ENCODE data around the gene PTPRG. TPM values are rescaled to one million over a fixed set of nuclear protein-coding genes. Genes with fewer than 3 reads are reported as not detected.

PTPRG gene
- total RNA-seq, 1 donor: 148 TPM

- Histone ChIP-seq H3K9me3 (ENCODE audit: low read depth, low read length) (no peaks in the 10 kb centered on the region), H3K36me3 (ENCODE audit: insufficient read depth, low read length) (no peaks in the 10 kb centered on the region), H3K4me3 (ENCODE audit: insufficient read depth, low read length) (no peak overlapping the region), H3K27ac (ENCODE audit: low read depth, low read length) (peak overlapping the region; percentile 24), H3K79me2 (ENCODE audit: insufficient read depth, low read length) (peaks cover 42% of the 10 kb centered on the region), H4K20me1 (ENCODE audit: insufficient read depth, low read length) (no peaks in the 10 kb centered on the region), H2AFZ (ENCODE audit: low read length) (no peak overlapping the region), H3K4me1 (ENCODE audit: insufficient read depth, low read length) (peaks cover 25% of the 10 kb centered on the region), H3K4me2 (ENCODE audit: insufficient read depth, low read length) (peak overlapping the region; percentile 52), H3K27me3 (ENCODE audit: insufficient read depth, low read length) (no peaks in the 10 kb centered on the region)
- TF ChIP-seq, protein P1, sequence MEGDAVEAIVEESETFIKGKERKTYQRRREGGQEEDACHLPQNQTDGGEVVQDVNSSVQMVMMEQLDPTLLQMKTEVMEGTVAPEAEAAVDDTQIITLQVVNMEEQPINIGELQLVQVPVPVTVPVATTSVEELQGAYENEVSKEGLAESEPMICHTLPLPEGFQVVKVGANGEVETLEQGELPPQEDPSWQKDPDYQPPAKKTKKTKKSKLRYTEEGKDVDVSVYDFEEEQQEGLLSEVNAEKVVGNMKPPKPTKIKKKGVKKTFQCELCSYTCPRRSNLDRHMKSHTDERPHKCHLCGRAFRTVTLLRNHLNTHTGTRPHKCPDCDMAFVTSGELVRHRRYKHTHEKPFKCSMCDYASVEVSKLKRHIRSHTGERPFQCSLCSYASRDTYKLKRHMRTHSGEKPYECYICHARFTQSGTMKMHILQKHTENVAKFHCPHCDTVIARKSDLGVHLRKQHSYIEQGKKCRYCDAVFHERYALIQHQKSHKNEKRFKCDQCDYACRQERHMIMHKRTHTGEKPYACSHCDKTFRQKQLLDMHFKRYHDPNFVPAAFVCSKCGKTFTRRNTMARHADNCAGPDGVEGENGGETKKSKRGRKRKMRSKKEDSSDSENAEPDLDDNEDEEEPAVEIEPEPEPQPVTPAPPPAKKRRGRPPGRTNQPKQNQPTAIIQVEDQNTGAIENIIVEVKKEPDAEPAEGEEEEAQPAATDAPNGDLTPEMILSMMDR (IDR thresholded peaks at IDR 0.05; ENCODE audit: extremely low read depth, low read depth, low read length): no peak
- no peak for DNase-seq (ENCODE audit: insufficient read length, low spot score, missing footprints)
Measured at GRCh38 chr3:61637088-61638051, 76.0 kb downstream of the PTPRG start.

- TF ChIP-seq, protein P1 (IDR thresholded peaks at IDR 0.05; ENCODE audit: extremely low read depth, low read depth, low read length): no peak
- Histone ChIP-seq H4K20me1 (ENCODE audit: insufficient read depth, low read length) (peaks cover 6% of the 10 kb centered on the region), H3K36me3 (ENCODE audit: insufficient read depth, low read length) (no peaks in the 10 kb centered on the region), H3K9me3 (ENCODE audit: low read depth, low read length) (no peaks in the 10 kb centered on the region), H3K4me3 (ENCODE audit: insufficient read depth, low read length) (no peak overlapping the region), H3K27me3 (ENCODE audit: insufficient read depth, low read length) (no peaks in the 10 kb centered on the region), H3K79me2 (ENCODE audit: insufficient read depth, low read length) (peaks cover 43% of the 10 kb centered on the region), H3K4me2 (ENCODE audit: insufficient read depth, low read length) (no peak overlapping the region), H2AFZ (ENCODE audit: low read length) (no peak overlapping the region), H3K27ac (ENCODE audit: low read depth, low read length) (no peak overlapping the region), H3K4me1 (ENCODE audit: insufficient read depth, low read length) (peaks cover 25% of the 10 kb centered on the region)
- no peak for DNase-seq (ENCODE audit: insufficient read length, low spot score, missing footprints)
Measured at GRCh38 chr3:61638741-61639140, 77.4 kb downstream of the PTPRG start.

GRCh38 chr3:61639991-61640390 is 78.6 kb downstream of the PTPRG start:
- Histone ChIP-seq H3K4me2 (ENCODE audit: insufficient read depth, low read length) (no peak overlapping the region), H2AFZ (ENCODE audit: low read length) (no peak overlapping the region), H3K27me3 (ENCODE audit: insufficient read depth, low read length) (no peaks in the 10 kb centered on the region), H3K27ac (ENCODE audit: low read depth, low read length) (no peak overlapping the region), H3K79me2 (ENCODE audit: insufficient read depth, low read length) (peaks cover 44% of the 10 kb centered on the region), H4K20me1 (ENCODE audit: insufficient read depth, low read length) (peaks cover 6% of the 10 kb centered on the region), H3K36me3 (ENCODE audit: insufficient read depth, low read length) (no peaks in the 10 kb centered on the region), H3K9me3 (ENCODE audit: low read depth, low read length) (no peaks in the 10 kb centered on the region), H3K4me3 (ENCODE audit: insufficient read depth, low read length) (no peak overlapping the region), H3K4me1 (ENCODE audit: insufficient read depth, low read length) (peaks cover 19% of the 10 kb centered on the region)
- TF ChIP-seq, protein P1 (IDR thresholded peaks at IDR 0.05; ENCODE audit: extremely low read depth, low read depth, low read length): no peak
- DNase-seq (ENCODE audit: insufficient read length, low spot score, missing footprints): no peak

GRCh38 chr3:61645148-61645547 is 83.8 kb downstream of the PTPRG start:
- Histone ChIP-seq H3K4me1 (ENCODE audit: insufficient read depth, low read length) (no peaks in the 10 kb centered on the region), H3K27me3 (ENCODE audit: insufficient read depth, low read length) (no peaks in the 10 kb centered on the region), H2AFZ (ENCODE audit: low read length) (no peak overlapping the region), H3K36me3 (ENCODE audit: insufficient read depth, low read length) (no peaks in the 10 kb centered on the region), H3K79me2 (ENCODE audit: insufficient read depth, low read length) (peaks cover 61% of the 10 kb centered on the region), H3K4me3 (ENCODE audit: insufficient read depth, low read length) (no peak overlapping the region), H3K27ac (ENCODE audit: low read depth, low read length) (no peak overlapping the region), H3K9me3 (ENCODE audit: low read depth, low read length) (no peaks in the 10 kb centered on the region), H3K4me2 (ENCODE audit: insufficient read depth, low read length) (no peak overlapping the region), H4K20me1 (ENCODE audit: insufficient read depth, low read length) (peaks cover 20% of the 10 kb centered on the region)
- DNase-seq (ENCODE audit: insufficient read length, low spot score, missing footprints): no peak
- TF ChIP-seq, protein P1 (IDR thresholded peaks at IDR 0.05; ENCODE audit: extremely low read depth, low read depth, low read length): no peak

Measured in osteoblast (primary cell).